Mucosa of gallbladder (tissue), 1 donor: ENCODE data around the gene KCNA5. TPM values are rescaled to one million over a fixed set of nuclear protein-coding genes. Genes with fewer than 3 reads are reported as not detected.

ENCODE experiments used
- DNase-seq: peaks from one replicate; pipeline ENCODE4 v3.0.0-alpha.2; 2020; ENCODE audit warnings: low spot score
- total RNA-seq: library from RNA; stranded (reverse); gene quantifications from one replicate; pipeline ENCODE4 v1.2.1, GENCODE V29; 2021
- donor health status: DM: no; HTN: no; CAD: no.

Gene KCNA5
- total RNA-seq, 1 donor from 2014 or later: 1.4 TPM

- DNase-seq: no peak
Measured at GRCh38 chr12:5027046-5027821, 16.4 kb upstream of the KCNA5 start.

GRCh38 chr12:5030066-5030465 is 13.6 kb upstream of the KCNA5 start:
- no peak for DNase-seq

GRCh38 chr12:5031242-5031641 is 12.4 kb upstream of the KCNA5 start:
- no peak for DNase-seq

- DNase-seq: no peak
Measured at GRCh38 chr12:5031958-5032357, 11.7 kb upstream of the KCNA5 start.

GRCh38 chr12:5032821-5033220 is 10.9 kb upstream of the KCNA5 start:
- no peak for DNase-seq

- DNase-seq: no peak
Measured at GRCh38 chr12:5033883-5034282, 9.8 kb upstream of the KCNA5 start.

- DNase-seq: no peak
Measured at GRCh38 chr12:5034603-5035002, 9.1 kb upstream of the KCNA5 start.

GRCh38 chr12:5035618-5036017 is 8.1 kb upstream of the KCNA5 start:
- no peak for DNase-seq

GRCh38 chr12:5036031-5036430 is 7.6 kb upstream of the KCNA5 start:
- no peak for DNase-seq

- DNase-seq: no peak
Measured at GRCh38 chr12:5037795-5038357, 5.8 kb upstream of the KCNA5 start.

- DNase-seq: no peak
Measured at GRCh38 chr12:5038781-5039311, 4.8 kb upstream of the KCNA5 start.

- no peak for DNase-seq
Measured at GRCh38 chr12:5039815-5040214, 3.9 kb upstream of the KCNA5 start.

GRCh38 chr12:5040368-5040767 is 3.3 kb upstream of the KCNA5 start:
- DNase-seq: no peak

GRCh38 chr12:5044420-5045295 is 979 bp downstream of the KCNA5 start:
- DNase-seq: no peak

GRCh38 chr12:5047094-5047493 is 3.4 kb downstream of the KCNA5 start:
- DNase-seq: no peak

- no peak for DNase-seq
Measured at GRCh38 chr12:5047729-5048128, 4.0 kb downstream of the KCNA5 start.

GRCh38 chr12:5050542-5050941 is 6.9 kb downstream of the KCNA5 start:
- DNase-seq: no peak

- no peak for DNase-seq
Measured at GRCh38 chr12:5051334-5051733, 7.7 kb downstream of the KCNA5 start.

GRCh38 chr12:5051913-5052312 is 8.2 kb downstream of the KCNA5 start:
- no peak for DNase-seq

- DNase-seq: no peak
Measured at GRCh38 chr12:5052348-5052747, 8.7 kb downstream of the KCNA5 start.

GRCh38 chr12:5059358-5059757 is 15.7 kb downstream of the KCNA5 start:
- no peak for DNase-seq

GRCh38 chr12:5060958-5061357 is 17.3 kb downstream of the KCNA5 start:
- no peak for DNase-seq
